NB4 (cell line): ENCODE data around the gene CAMKMT.

Experiments
- DNase-seq: peaks from one replicate; pipeline ENCODE4 v3.0.0; 2010; ENCODE audit warnings: low read depth
- H3K4me3 ChIP-seq: one replicate; pipeline ENCODE4 v1.5.1; 2011; ENCODE audit warnings: mild to moderate bottlenecking, low read depth, low read length, moderate library complexity
- CTCF ChIP-seq: IDR thresholded peaks from one replicate; pipeline ENCODE4 v1.5.1; 2012; ENCODE audit warnings: low read depth, low read length
- MYC ChIP-seq: IDR thresholded peaks from 2 replicates; pipeline ENCODE4 v1.6.1; 2011; ENCODE audit warnings: low read depth, low read length
- POLR2A ChIP-seq: IDR thresholded peaks from 2 replicates; pipeline ENCODE4 v1.6.1; 2011; ENCODE audit warnings: mild to moderate bottlenecking; ENCODE audit not compliant: insufficient read length; ENCODE audit errors: extremely low read depth
- TF ChIP-seq, protein P1 (sequence below): IDR thresholded peaks from 2 replicates; pipeline ENCODE4 v1.6.1; 2011; ENCODE audit warnings: low read depth, low read length

Gene CAMKMT

DNA sequence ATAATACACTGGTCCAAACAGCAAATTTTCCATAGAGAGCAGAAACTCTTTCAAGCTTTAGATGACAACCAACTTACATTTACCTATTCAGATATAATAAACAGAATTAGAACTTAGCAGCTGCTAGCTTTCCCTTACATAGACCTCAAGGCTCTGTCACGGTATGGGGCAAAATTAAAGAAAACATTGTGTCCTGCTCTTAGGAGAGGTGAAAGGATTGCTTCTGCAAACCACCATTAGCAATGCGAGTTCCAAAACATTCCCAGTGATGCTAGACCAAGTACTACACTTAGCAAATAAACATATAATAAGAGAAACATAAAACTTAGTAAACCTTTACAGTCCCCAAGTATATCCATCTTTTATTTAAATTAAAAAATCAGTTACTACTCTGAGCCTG lies 183.3 kb downstream of the CAMKMT start:
- TF ChIP-seq CTCF: no peak
- TF ChIP-seq, protein P1, sequence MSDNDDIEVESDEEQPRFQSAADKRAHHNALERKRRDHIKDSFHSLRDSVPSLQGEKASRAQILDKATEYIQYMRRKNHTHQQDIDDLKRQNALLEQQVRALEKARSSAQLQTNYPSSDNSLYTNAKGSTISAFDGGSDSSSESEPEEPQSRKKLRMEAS: no peak
- TF ChIP-seq MYC: no peak
- TF ChIP-seq POLR2A: no peak
- no peak for DNase-seq
- no peak overlapping the region for H3K4me3 ChIP-seq

DNA sequence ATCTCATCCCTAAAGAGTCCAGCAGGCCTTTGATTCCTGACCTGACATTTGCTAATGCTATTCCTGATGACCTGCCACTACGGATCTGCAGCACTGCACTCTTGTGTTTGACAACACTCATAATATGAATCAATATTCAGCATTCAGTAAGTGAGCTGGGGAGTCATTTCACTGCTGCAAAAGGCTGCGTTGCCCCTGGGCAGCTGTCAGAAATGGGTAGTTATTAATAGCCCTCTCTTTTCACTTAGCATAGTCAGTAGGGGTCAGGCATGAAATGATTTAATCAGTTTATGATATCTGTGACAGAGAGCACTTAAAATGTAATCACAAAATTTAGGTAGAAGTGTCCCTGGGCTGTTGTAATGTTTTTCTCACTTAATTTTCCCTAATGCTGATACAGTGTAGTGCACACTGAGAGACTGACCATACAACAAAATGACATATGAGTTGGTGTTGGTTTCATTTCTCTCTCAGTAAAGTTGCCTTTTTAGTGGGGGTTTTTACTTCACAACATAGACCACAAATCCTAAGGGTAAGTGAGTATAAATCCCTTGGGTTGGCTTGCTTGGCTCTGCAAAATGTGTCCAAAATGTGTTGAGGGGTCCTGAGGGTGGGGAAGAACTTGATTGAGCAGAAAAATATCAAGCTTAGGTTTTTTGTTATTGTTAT lies 184.8 kb downstream of the CAMKMT start:
- no peak for DNase-seq
- H3K4me3 ChIP-seq: no peak overlapping the region
- TF ChIP-seq CTCF (no peak), MYC (no peak), POLR2A (no peak)
- TF ChIP-seq, protein P1: no peak

- H3K4me3 ChIP-seq: no peak overlapping the region
- no peak for DNase-seq
- TF ChIP-seq MYC (no peak), POLR2A (no peak), CTCF (no peak)
- TF ChIP-seq, protein P1: no peak
These were observed 186.0 kb downstream of the CAMKMT start for GRCh38 chr2:44547718-44548117.

- no peak overlapping the region for H3K4me3 ChIP-seq
- no peak for DNase-seq
- TF ChIP-seq MYC: no peak
These were observed 186.7 kb downstream of the CAMKMT start for GRCh38 chr2:44548221-44549098.

DNA sequence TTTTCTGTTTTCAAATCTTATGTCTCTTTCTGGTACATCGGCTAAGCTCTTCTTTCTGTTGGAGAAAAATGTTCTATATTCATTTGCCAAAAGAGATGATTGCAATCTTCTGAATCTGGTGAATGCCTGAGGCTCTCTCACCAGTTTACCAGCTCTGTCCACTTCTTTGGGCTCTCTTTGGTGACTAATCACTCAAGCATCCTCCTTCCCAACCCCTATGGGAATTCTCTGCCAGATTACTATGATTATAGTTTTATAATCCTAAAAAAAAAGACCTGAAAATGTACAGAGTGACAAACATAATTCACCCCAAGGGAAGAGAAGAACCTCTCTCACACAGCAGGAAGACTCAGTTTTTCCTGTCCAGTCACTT lies 187.3 kb downstream of the CAMKMT start:
- H3K4me3 ChIP-seq: no peak overlapping the region
- no peak for DNase-seq
- no peak for TF ChIP-seq POLR2A
- TF ChIP-seq MYC: no peak
- TF ChIP-seq, protein P1: no peak
- no peak for TF ChIP-seq CTCF

- TF ChIP-seq MYC (no peak), CTCF (no peak), POLR2A (no peak)
- TF ChIP-seq, protein P1: no peak
- DNase-seq: no peak
These were observed 188.1 kb downstream of the CAMKMT start for GRCh38 chr2:44549856-44550255.

More at GRCh38 chr2:44549856-44550255, 188.1 kb downstream of the CAMKMT start:
- H3K4me3 ChIP-seq: no peak overlapping the region
